Suprapubic skin (tissue), 3 donors: ENCODE measurements around the gene LDLRAD4.

Source experiments
- CTCF ChIP-seq, 2 donors: fragments of 200-600 bp in 1 of 2; fragments of 450-650 bp in 1 of 2; sonication (generic) in 1 of 2; IDR thresholded peaks; one replicate each; pipeline ENCODE4 v1.5.1; 2016 to 2019; ENCODE audit warnings: antibody characterized with exemption in 2 of 2, mild to moderate bottlenecking in 1 of 2, moderate library complexity in 1 of 2
- POLR2A ChIP-seq, 2 donors: fragments of 450-650 bp; IDR thresholded peaks; one replicate each; pipeline ENCODE4 v1.6.1; 2017; ENCODE audit warnings: antibody characterized with exemption in 2 of 2, mild to moderate bottlenecking in 2 of 2, moderate library complexity in 2 of 2

GRCh38 chr18:13375302-13376255 is 157.0 kb downstream of the LDLRAD4 start:
- TF ChIP-seq CTCF (IDR thresholded peaks at IDR 0.05): no peak
- no peak for TF ChIP-seq POLR2A (IDR thresholded peaks at IDR 0.05)
